Fibroblast of villous mesenchyme (primary cell): ENCODE measurements around the gene ACCS. TPM values are rescaled to one million over a fixed set of nuclear protein-coding genes. Genes with fewer than 3 reads are reported as not detected.

ENCODE experiments used
- DNase-seq: peaks from one replicate; pipeline ENCODE4 v3.0.0-alpha.2; 2010; ENCODE audit warnings: low read depth
- H3K4me3 ChIP-seq: 2 replicates; pipeline ENCODE4 v1.5.1; 2011; ENCODE audit warnings: low read depth, mild to moderate bottlenecking, low read length
- total RNA-seq: library from RNA; depleted of rRNA; stranded (reverse); fragments of >200 nt; gene quantifications from 2 replicates; pipeline ENCODE4 v1.2.3, GENCODE V29; 2012
- TF ChIP-seq, protein P1 (sequence below): IDR thresholded peaks from 2 replicates; pipeline ENCODE4 v1.5.1; 2012; ENCODE audit warnings: low read depth, mild to moderate bottlenecking, low read length; ENCODE audit not compliant: insufficient read depth

The ACCS gene
- total RNA-seq, 1 donor, result 18.6 TPM

DNA sequence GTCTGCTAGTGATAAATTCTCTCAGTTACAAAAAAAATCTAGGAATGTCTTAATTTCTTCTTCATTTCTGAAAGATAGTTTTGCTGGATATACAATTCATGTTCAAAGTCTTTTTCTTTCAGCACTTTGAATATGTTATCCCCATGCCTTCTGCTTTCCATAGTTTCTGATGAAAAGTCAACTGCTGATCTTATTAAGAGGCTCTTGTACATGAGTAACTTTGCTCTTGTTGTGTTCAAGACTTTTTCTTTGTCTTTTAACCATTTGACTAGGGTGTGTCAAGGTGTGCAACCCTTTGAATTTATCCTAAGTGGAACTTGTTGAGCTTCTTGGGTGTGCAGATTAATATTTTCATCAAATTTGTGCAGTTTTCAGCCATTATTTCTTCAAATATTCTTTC, 40.3 kb upstream of the ACCS start:
- H3K4me3 ChIP-seq, result no peak overlapping the region
- DNase-seq, result no peak
- TF ChIP-seq, protein P1, sequence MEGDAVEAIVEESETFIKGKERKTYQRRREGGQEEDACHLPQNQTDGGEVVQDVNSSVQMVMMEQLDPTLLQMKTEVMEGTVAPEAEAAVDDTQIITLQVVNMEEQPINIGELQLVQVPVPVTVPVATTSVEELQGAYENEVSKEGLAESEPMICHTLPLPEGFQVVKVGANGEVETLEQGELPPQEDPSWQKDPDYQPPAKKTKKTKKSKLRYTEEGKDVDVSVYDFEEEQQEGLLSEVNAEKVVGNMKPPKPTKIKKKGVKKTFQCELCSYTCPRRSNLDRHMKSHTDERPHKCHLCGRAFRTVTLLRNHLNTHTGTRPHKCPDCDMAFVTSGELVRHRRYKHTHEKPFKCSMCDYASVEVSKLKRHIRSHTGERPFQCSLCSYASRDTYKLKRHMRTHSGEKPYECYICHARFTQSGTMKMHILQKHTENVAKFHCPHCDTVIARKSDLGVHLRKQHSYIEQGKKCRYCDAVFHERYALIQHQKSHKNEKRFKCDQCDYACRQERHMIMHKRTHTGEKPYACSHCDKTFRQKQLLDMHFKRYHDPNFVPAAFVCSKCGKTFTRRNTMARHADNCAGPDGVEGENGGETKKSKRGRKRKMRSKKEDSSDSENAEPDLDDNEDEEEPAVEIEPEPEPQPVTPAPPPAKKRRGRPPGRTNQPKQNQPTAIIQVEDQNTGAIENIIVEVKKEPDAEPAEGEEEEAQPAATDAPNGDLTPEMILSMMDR, result no peak

DNA sequence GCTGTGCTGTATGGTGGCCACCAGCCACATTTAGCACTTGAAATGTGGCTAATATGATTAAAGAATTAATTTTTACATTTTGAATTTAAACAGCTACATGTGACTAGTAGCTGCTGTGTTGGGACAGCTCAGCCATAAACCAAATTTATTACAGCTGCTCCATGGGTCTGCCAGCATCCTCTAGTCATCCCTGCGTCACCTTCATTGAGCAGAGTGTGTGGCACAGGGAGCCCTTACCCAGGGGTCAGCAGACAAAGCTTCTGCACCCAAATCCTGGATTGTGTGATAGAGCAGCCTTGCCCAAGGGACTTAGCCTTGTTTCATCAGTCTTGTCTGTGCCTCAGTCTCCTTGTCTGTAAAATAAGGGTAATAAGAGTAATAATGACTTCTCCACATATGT, 37.7 kb upstream of the ACCS start:
- no peak overlapping the region for H3K4me3 ChIP-seq
- peak; percentile 17 for DNase-seq
- TF ChIP-seq, protein P1, result no peak

DNA sequence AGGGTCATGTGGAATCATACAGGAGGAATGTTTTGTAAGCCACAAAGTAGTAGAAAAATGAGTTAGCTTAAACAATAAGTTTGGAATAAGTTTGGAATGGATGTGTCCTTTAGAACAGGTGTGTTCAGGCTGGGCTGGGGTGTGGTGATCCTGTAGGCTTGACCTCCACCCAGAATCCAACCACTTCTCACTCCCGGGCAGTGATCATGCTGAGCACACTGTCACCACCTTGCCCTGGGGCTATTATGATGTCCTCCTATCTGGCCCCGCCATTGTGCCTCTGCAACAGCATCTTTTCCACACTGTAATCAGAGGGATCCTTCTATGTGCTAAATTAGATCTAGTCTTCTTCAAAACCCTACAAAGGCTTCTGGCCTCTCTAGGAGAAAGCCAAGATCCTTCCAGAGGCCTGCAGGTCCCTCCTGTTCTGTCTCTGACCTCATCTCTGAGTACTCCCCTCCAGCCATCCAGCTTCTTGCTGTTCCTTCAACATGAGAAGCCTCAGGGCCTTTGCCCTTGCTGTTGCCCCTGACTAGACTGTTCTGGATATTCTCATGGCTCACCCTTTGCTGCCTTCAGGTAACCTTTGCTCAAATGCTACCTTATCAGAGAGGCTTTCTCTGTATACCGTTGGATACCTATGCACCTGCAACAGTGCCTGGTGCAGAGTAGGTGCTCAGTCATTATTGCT, 37.1 kb upstream of the ACCS start:
- TF ChIP-seq, protein P1, result no peak
- no peak overlapping the region for H3K4me3 ChIP-seq
- DNase-seq, result no peak

DNA sequence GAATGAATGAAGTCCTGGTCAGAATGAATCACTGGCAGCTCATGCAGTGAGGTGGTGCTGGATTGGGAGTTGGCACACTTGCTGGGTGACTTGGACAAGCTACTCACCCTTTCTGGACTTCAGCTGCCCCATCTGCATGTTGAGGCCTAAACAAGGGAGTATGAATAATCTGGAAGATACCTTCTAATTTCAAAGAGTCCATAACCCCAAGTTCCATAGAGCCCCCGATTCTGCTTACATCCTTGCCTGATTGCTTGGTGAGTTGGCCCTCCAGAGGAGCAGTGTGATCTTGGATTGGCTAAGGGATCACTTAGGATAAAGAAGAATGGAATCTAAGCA, 36.6 kb upstream of the ACCS start:
- no peak overlapping the region for H3K4me3 ChIP-seq
- TF ChIP-seq, protein P1, result no peak
- DNase-seq, result no peak

DNA sequence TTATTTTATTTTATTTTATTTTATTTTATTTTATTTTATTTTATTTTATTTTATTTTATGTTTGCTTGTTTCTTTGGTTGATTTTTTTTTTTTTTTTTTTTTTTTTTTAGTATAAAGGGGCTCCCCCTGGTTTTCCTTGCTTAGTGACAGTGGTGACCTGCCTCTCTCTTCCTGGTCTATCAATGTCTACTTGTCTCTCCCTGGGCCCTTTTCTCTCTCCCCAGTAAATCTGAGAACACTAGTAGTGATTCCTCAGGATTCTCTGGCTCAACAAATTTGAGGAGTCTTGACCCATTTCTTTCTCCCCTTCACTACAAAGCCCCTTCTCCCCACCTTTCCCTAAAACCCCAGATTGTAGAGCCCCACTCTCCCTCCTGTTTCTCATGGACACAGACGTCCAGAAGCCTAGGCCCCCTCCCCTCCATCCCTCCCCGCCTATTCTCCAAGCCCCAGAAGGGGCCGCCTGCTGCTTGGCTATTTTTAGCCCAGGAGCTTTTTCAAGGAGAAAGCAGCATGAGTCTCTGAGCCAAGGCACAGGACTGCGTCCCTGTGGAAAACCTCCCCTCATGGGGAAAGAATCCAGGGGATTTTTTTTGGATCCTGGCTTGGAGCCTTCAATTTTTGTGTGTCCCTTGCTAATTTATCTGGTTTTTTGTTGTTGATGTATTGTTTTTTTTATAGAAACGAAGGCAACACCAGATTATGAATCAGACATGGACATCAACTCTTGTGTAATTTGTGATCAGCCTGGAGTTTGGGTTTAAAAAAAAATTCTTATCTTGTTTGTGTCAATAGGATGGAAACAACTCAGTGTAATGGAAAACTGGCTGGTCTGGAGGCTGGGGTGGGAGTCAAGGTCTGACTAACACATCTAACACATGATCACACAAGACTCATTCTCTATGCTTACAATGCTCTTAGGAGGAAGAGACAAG, 35.8 kb upstream of the ACCS start:
- H3K4me3 ChIP-seq, result no peak overlapping the region
- peak; percentile 81 for DNase-seq
- TF ChIP-seq, protein P1, result no peak

DNA sequence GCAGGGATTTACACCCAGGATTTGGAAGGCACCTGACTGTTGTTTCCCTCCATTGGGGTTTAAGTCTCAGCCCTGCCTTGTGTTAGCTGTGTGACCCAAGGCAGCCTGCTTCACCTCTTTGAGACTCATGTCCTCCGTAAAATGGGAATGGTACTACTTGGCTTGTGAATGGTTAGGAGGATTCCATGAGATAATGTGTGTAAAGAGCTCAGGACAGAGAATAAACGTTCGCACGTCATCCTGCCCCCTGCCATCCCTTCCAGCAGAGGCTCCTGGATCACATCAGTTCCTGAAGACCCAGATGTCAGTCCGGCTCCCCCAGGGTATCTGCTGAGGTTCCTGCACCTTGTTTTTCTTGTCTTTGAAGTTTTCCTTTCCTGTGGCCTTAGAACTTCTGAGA, 35.1 kb upstream of the ACCS start:
- no peak for DNase-seq
- TF ChIP-seq, protein P1, result no peak
- no peak overlapping the region for H3K4me3 ChIP-seq
